Effector memory CD8-positive, alpha-beta T cell (primary cell): ENCODE measurements around the gene FGR.

ENCODE experiments used
- ATAC-seq: fragments of 150-1000 bp; cut with Tn5 transposase; replicated peaks from 2 replicates; pipeline ENCODE4 v1.10.0; 2021; ENCODE audit warnings: mild to moderate bottlenecking, moderate library complexity
- DNase-seq, 3 experiments: peaks; one replicate each; pipeline ENCODE4 v3.0.0; 2021
- H3K27ac Mint-ChIP-seq, 2 donors: one replicate each; pipeline ENCODE4 v1.8.0; 2022; ENCODE audit warnings: mild to moderate bottlenecking in 2 of 2, mixed read lengths in 2 of 2, moderate library complexity in 2 of 2
- H3K27me3 Mint-ChIP-seq, 2 donors: one replicate each; pipeline ENCODE4 v1.8.0; 2022; ENCODE audit warnings: mixed read lengths in 2 of 2
- H3K36me3 Mint-ChIP-seq: one replicate; pipeline ENCODE4 v1.8.0; 2022; ENCODE audit warnings: mild to moderate bottlenecking, moderate library complexity, mixed read lengths; ENCODE audit not compliant: insufficient read depth
- H3K4me1 Mint-ChIP-seq, 2 donors: one replicate each; pipeline ENCODE4 v1.8.0; 2022; ENCODE audit warnings: low read depth in 2 of 2, mixed read lengths in 2 of 2
- H3K4me3 Mint-ChIP-seq, 2 donors: one replicate each; pipeline ENCODE4 v1.8.0; 2022; ENCODE audit warnings: mild to moderate bottlenecking in 2 of 2, mixed read lengths in 2 of 2, moderate library complexity in 2 of 2
- H3K9me3 Mint-ChIP-seq, 2 donors: one replicate each; pipeline ENCODE4 v1.8.0; 2022; ENCODE audit warnings: mixed read lengths in 2 of 2

The FGR gene

DNA sequence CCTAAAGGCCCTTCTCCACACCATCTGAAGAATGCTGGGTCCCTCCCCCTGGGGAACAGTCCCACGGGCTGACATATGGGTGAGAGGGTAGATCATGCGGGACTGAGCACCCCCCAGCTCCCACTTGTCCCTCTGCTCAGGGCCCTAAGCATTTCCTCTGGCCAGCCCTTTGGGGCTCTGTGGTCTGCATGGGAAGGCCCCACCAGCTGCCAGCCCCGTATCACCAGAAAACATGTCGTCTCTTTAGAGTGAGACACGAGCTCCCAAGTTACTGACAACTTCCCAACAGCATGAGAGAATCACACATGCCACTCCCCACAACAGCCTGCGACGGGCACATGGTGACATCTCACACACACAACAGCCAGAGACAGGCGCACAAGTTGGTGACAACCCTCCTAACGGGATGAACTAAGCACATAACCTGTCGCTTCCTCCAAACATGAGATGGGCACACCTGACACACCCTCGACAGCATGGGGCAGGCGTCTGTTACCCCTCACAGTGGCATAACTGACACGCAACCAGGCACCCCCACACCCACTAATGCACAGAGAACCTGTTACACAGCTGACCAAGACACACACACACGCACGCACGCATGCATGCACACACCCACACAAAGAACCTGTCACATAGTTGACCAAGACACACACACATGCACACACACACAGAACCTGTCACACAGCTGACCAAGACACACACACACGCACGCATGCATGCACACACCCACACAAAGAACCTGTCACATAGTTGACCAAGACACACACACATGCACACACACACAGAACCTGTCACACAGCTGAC lies 72.2 kb downstream of the FGR start:
- DNase-seq (no peak), ATAC-seq (no peak)
- Mint-ChIP-seq H3K27me3 (no peaks in the 10 kb centered on the region), H3K4me1 (peaks cover 20 to 30% of the 10 kb centered on the region in 2 donors), H3K27ac (peak overlapping the region in 1 of 2 donors; percentile 32), H3K9me3 (no peaks in the 10 kb centered on the region), H3K36me3 (no peaks in the 10 kb centered on the region), H3K4me3 (no peak overlapping the region)
